H1 (cell line): ENCODE data around the gene ANO9. TPM values are rescaled to one million over a fixed set of nuclear protein-coding genes. Genes with fewer than 3 reads are reported as not detected.

Source experiments
- CTCF ChIP-seq, 3 experiments: IDR thresholded peaks; 1 replicate in 2 of 3; 2 replicates in 1 of 3; pipeline versions ENCODE4 v1.5.1 to v1.6.1; 2011; ENCODE audit warnings: low read length in 3 of 3, mild to moderate bottlenecking in 3 of 3, inconsistent platforms in 2 of 3, low read depth in 1 of 3, moderate library complexity in 1 of 3; ENCODE audit not compliant: insufficient read depth in 1 of 3; ENCODE audit errors: control extremely low read depth in 1 of 3
- POU5F1 ChIP-seq: IDR thresholded peaks from 2 replicates; pipeline ENCODE4 v1.6.1; 2011; ENCODE audit warnings: low read depth, mild to moderate bottlenecking, low read length, moderate library complexity
- RBBP5 ChIP-seq: IDR thresholded peaks from 2 replicates; pipeline ENCODE4 v1.7.1; 2012; ENCODE audit warnings: low read depth, mild to moderate bottlenecking, inconsistent platforms, low read length, moderate library complexity, borderline replicate concordance
- polyA plus RNA-seq, 7 experiments: library from polyadenylated mRNA; depleted of rRNA in 3 of 7; stranded (reverse) in 5 of 7; unstranded in 2 of 7; fragments of >200 nt in 5 of 7; fragments of 200-250 nt in 2 of 7; gene quantifications; 1 replicate in 5 of 7; 2 replicates in 1 of 7; 4 replicates in 1 of 7; pipeline versions ENCODE4 v1.2.1 to v1.2.3, GENCODE V29; 2011 to 2013; ENCODE audit warnings: missing spikeins in 2 of 7, mixed read lengths in 2 of 7
- total RNA-seq: library from RNA; stranded (reverse); fragmentation: NEBNext Ultra II Directional; extraction: Animal tissue kit (Norgen Biotek cat#: 25700); gene quantifications from 2 replicates; pipeline ENCODE4 v1.2.1, GENCODE V29; 2021

Gene ANO9
- total and polyA plus RNA-seq, 2 of the 8 experiments (the other 6 are each of a cell fraction or from before 2014, with no cell fraction given) = 20.0 to 20.7 TPM

GRCh38 chr11:407651-408123 is 34.1 kb downstream of the ANO9 start (continued):
- no peak for TF ChIP-seq CTCF (IDR thresholded peaks at IDR 0.05; ENCODE audit: control extremely low read depth in 1 of 3, insufficient read depth in 1 of 3, low read depth in 1 of 3, low read length in 3 of 3)
- TF ChIP-seq POU5F1 = no peak
- TF ChIP-seq RBBP5 = no peak
